Measurements from ENCODE around the gene CLDN6. TPM values are rescaled to one million over a fixed set of nuclear protein-coding genes. Genes with fewer than 3 reads are reported as not detected.

Gene CLDN6
- total and polyA plus RNA-seq, 2 of the 13 experiments (the other 11 are each of a cell fraction or from before 2014, with no cell fraction given) = 5.9 to 7.6 TPM

DNA sequence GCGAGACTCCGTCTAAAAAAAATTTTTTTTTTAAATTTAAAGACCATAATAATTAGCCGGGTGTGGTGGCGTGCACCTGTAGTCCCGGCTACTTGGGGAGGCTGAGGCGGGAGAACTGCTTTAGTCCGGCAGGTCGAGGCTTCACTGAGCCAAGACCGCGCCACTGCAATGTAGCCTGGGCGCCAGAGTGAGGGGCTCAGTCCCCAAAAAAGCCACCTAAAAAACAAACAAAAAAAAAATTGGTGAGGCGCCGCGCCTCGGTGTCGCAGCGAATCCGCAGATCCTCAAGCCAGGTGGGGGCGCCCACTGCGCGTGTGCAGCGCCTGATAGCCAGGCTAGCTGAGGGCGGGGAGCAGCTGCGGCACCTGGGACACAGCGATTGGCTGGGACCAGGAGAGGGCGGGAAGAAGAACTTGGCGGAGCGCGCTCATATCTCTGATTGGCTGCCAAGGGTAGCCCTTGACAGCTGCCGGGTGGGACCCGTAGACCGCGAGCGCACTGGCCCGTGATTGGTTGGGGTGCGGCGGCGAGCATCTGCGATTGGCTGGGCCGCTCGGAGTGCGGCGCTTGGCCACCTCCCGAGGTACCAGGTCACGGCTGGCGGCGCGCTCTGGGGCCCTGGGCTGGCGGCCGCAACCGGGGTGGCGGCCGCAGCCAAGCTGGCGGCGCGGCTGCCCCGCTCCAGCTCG, 14.3 kb downstream of the CLDN6 start (continued):
- TF ChIP-seq HCFC1 (IDR thresholded peaks at IDR 0.05; ENCODE audit: low read depth, low read length) (no peak; the same call in 1 of the 2 replicates), TBL1XR1 (IDR thresholded peaks at IDR 0.05; ENCODE audit: borderline replicate concordance, low read length, partially characterized antibody) (no peak), ZNF234 (CRISPR knock-in tag; conservative IDR thresholded peaks at IDR 0.05) (no peak), U2AF2 (IDR thresholded peaks at IDR 0.05; ENCODE audit: low read depth, low read length) (no peak)
- TF ChIP-seq, protein P1, sequence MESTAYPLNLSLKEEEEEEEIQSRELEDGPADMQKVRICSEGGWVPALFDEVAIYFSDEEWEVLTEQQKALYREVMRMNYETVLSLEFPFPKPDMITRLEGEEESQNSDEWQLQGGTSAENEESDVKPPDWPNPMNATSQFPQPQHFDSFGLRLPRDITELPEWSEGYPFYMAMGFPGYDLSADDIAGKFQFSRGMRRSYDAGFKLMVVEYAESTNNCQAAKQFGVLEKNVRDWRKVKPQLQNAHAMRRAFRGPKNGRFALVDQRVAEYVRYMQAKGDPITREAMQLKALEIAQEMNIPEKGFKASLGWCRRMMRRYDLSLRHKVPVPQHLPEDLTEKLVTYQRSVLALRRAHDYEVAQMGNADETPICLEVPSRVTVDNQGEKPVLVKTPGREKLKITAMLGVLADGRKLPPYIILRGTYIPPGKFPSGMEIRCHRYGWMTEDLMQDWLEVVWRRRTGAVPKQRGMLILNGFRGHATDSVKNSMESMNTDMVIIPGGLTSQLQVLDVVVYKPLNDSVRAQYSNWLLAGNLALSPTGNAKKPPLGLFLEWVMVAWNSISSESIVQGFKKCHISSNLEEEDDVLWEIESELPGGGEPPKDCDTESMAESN (CRISPR knock-in tag; conservative IDR thresholded peaks at IDR 0.05) = 0 out of 2 replicates have a peak, but pooled peaks have one; percentile 51

DNA sequence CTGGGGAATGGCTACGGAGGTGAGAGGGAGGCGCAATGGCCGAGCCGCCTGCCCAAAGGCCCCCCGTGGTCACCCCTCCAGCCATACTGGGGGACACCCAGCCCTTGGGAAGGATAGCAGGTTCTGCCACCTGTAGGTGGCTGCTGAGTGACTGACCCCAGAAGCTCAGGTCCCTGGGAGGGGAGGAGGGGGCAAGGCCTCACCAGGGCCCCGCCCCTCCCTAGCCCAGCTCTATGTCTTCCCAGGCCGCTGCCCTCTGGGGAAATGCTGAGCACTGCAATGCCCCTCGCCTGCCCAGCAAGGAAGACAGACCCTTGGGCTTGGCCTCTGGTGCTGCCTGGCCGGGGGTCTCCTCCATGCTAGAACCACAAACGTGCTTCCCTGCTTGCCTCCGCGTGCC, 16.7 kb downstream of the CLDN6 start:
- in situ Hi-C loops (cut with HindIII; ENCODE audit: extremely low pct_ligation_motif_present, low pct_unique_long_range_greater_than_20kb) = no loop called here
- POLR2A ChIA-PET = interaction anchor here (0.9 kb wide), 1 partner anchor 26 kb away, joined by 3 read pairs; no protein-coding TSS in a partner anchor
- CTCF ChIA-PET (ENCODE audit: low intra/inter-chr PET ratio, low total read pairs) = interaction anchor here (2.0 kb wide), 1 partner anchor 28 kb away, joined by 5 read pairs; no protein-coding TSS in a partner anchor
- TF ChIP-seq ZNF274 (CRISPR knock-in tag; IDR thresholded peaks at IDR 0.05) (no peak), DNMT1 (CRISPR knock-in tag; IDR thresholded peaks at IDR 0.05) (no peak), GPN1 (CRISPR knock-in tag; IDR thresholded peaks at IDR 0.05; ENCODE audit: borderline replicate concordance) (no peak), ZBTB20 (CRISPR knock-in tag; IDR thresholded peaks at IDR 0.05; ENCODE audit: borderline replicate concordance, low read depth) (no peak), SP140L (CRISPR knock-in tag; IDR thresholded peaks at IDR 0.05; ENCODE audit: borderline replicate concordance) (no peak), KAT8 (CRISPR knock-in tag; IDR thresholded peaks at IDR 0.05) (no peak), ZNF33B (CRISPR knock-in tag; IDR thresholded peaks at IDR 0.05) (no peak), YEATS2 (CRISPR knock-in tag; IDR thresholded peaks at IDR 0.05; ENCODE audit: borderline replicate concordance) (no peak)
- TF ChIP-seq, protein P2, sequence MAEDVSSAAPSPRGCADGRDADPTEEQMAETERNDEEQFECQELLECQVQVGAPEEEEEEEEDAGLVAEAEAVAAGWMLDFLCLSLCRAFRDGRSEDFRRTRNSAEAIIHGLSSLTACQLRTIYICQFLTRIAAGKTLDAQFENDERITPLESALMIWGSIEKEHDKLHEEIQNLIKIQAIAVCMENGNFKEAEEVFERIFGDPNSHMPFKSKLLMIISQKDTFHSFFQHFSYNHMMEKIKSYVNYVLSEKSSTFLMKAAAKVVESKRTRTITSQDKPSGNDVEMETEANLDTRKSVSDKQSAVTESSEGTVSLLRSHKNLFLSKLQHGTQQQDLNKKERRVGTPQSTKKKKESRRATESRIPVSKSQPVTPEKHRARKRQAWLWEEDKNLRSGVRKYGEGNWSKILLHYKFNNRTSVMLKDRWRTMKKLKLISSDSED (CRISPR knock-in tag; IDR thresholded peaks at IDR 0.05) = no peak
- TF ChIP-seq, protein P3, sequence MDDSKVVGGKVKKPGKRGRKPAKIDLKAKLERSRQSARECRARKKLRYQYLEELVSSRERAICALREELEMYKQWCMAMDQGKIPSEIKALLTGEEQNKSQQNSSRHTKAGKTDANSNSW (CRISPR knock-in tag; IDR thresholded peaks at IDR 0.05; ENCODE audit: borderline replicate concordance) = no peak
- TF ChIP-seq, protein P4, sequence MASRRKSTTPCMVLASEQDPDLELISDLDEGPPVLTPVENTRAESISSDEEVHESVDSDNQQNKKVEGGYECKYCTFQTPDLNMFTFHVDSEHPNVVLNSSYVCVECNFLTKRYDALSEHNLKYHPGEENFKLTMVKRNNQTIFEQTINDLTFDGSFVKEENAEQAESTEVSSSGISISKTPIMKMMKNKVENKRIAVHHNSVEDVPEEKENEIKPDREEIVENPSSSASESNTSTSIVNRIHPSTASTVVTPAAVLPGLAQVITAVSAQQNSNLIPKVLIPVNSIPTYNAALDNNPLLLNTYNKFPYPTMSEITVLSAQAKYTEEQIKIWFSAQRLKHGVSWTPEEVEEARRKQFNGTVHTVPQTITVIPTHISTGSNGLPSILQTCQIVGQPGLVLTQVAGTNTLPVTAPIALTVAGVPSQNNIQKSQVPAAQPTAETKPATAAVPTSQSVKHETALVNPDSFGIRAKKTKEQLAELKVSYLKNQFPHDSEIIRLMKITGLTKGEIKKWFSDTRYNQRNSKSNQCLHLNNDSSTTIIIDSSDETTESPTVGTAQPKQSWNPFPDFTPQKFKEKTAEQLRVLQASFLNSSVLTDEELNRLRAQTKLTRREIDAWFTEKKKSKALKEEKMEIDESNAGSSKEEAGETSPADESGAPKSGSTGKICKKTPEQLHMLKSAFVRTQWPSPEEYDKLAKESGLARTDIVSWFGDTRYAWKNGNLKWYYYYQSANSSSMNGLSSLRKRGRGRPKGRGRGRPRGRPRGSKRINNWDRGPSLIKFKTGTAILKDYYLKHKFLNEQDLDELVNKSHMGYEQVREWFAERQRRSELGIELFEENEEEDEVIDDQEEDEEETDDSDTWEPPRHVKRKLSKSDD (CRISPR knock-in tag; IDR thresholded peaks at IDR 0.05; ENCODE audit: low read depth) = no peak

More for the DNA sequence above, 16.7 kb downstream of the CLDN6 start:
- intact Hi-C loops (cut with micrococcal nuclease; ENCODE audit: unreplicated experiment) = no loop called here
- Histone ChIP-seq H3K4me1 (ENCODE audit: insufficient read depth, low read length) (peaks cover 24% of the 10 kb centered on the region), H3K9me3 (ENCODE audit: low read length) (no peaks in the 10 kb centered on the region), H3K4me3 (replicated peaks in 1 of 3; ENCODE audit: insufficient read depth in 1 of 3, low read depth in 2 of 3, low read length in 3 of 3) (no peak overlapping the region), H3K36me3 (replicated peaks in 1 of 2; ENCODE audit: control insufficient read depth in 1 of 2, insufficient read depth in 2 of 2, low read length in 2 of 2) (no peaks in the 10 kb centered on the region), H3K79me2 (ENCODE audit: insufficient read depth, low read length) (no peaks in the 10 kb centered on the region), H2AFZ (ENCODE audit: low read length) (no peak overlapping the region), H3K4me2 (ENCODE audit: low read depth, low read length) (no peak overlapping the region), H3K27ac (ENCODE audit: extremely low read length, insufficient read depth, low read length) (no peak overlapping the region), H4K20me1 (ENCODE audit: insufficient read depth, low read length) (no peaks in the 10 kb centered on the region), H3K9ac (ENCODE audit: insufficient read depth, low read depth, low read length) (no peak overlapping the region), H3K27me3 (ENCODE audit: control insufficient read depth in 1 of 2, insufficient read depth in 2 of 2, low read length in 2 of 2) (no peaks in the 10 kb centered on the region)
- no peak for DNase-seq (ENCODE audit: low spot score)
- no TSS peak for BruUV-seq (replicated peaks)
- no peak for ATAC-seq
- WGBS (ENCODE audit: low lambda C conversion rate) = 87% methylated on average over 5 of the region's 12 CpGs
- no peak for FAIRE-seq
